Measurements from ENCODE around the gene SLX1A.
A peak's percentile ranks its signal among the peaks of the same experiment; 100 is the strongest.
"Not testable (repeated sequence)": the region's sequence is repeated elsewhere in the genome, so short reads cannot be mapped to it uniquely, and the experiment has no call there.

Gene SLX1A

GRCh38 chr16:30184891-30185682, 8.6 kb upstream of the SLX1A start:
- no peak for DNase-seq

GRCh38 chr16:30185683-30186421, 7.8 kb upstream of the SLX1A start:
- DNase-seq: peak; percentile 30 to 73 (median 58)

- DNase-seq: no peak
These were observed 7.3 kb upstream of the SLX1A start for GRCh38 chr16:30186444-30186781.

GRCh38 chr16:30186782-30187555, 6.7 kb upstream of the SLX1A start:
- DNase-seq: peak; percentile 77 to 87 (median 80)

GRCh38 chr16:30187556-30187865, 6.2 kb upstream of the SLX1A start:
- DNase-seq: no peak

- no peak for DNase-seq
These were observed 5.6 kb upstream of the SLX1A start for GRCh38 chr16:30187971-30188561.

- DNase-seq: not testable (repeated sequence)
These were observed 2.5 kb upstream of the SLX1A start for GRCh38 chr16:30191158-30191557.

- not testable (repeated sequence) for DNase-seq
These were observed 577 bp upstream of the SLX1A start for GRCh38 chr16:30193098-30193497.

GRCh38 chr16:30194172-30194925, 674 bp downstream of the SLX1A start:
- DNase-seq: not testable (repeated sequence)

GRCh38 chr16:30197001-30197400, 3.3 kb downstream of the SLX1A start:
- not testable (repeated sequence) for DNase-seq

- not testable (repeated sequence) for DNase-seq
These were observed 5.4 kb downstream of the SLX1A start, which contains the start of gene SULT1A3 for GRCh38 chr16:30199049-30199448. SULT1A3 (plus strand) TSS chr16:30199255; CDS start chr16:30200729, 1,474 bp downstream.

GRCh38 chr16:30199608-30200343, 6.1 kb downstream of the SLX1A start:
- not testable (repeated sequence) for DNase-seq

- not testable (repeated sequence) for DNase-seq
These were observed 12.0 kb downstream of the SLX1A start for GRCh38 chr16:30205541-30206236.

- not testable (repeated sequence) for DNase-seq
These were observed 12.6 kb downstream of the SLX1A start for GRCh38 chr16:30206252-30206651.

GRCh38 chr16:30207063-30207704, 13.5 kb downstream of the SLX1A start:
- not testable (repeated sequence) for DNase-seq

- not testable (repeated sequence) for DNase-seq
These were observed 15.4 kb downstream of the SLX1A start for GRCh38 chr16:30209032-30209431.

- not testable (repeated sequence) for DNase-seq
These were observed 17.7 kb downstream of the SLX1A start for GRCh38 chr16:30211414-30211813.

GRCh38 chr16:30217082-30217481, 23.4 kb downstream of the SLX1A start:
- DNase-seq: not testable (repeated sequence)

Measured in activated CD4-positive, CD25-positive, alpha-beta regulatory T cell (primary cell).